ENCODE measurements around the gene LIMK2.
"Not testable (repeated sequence)": the region's sequence is repeated elsewhere in the genome, so short reads cannot be mapped to it uniquely, and the experiment has no call there.

LIMK2 gene

DNA sequence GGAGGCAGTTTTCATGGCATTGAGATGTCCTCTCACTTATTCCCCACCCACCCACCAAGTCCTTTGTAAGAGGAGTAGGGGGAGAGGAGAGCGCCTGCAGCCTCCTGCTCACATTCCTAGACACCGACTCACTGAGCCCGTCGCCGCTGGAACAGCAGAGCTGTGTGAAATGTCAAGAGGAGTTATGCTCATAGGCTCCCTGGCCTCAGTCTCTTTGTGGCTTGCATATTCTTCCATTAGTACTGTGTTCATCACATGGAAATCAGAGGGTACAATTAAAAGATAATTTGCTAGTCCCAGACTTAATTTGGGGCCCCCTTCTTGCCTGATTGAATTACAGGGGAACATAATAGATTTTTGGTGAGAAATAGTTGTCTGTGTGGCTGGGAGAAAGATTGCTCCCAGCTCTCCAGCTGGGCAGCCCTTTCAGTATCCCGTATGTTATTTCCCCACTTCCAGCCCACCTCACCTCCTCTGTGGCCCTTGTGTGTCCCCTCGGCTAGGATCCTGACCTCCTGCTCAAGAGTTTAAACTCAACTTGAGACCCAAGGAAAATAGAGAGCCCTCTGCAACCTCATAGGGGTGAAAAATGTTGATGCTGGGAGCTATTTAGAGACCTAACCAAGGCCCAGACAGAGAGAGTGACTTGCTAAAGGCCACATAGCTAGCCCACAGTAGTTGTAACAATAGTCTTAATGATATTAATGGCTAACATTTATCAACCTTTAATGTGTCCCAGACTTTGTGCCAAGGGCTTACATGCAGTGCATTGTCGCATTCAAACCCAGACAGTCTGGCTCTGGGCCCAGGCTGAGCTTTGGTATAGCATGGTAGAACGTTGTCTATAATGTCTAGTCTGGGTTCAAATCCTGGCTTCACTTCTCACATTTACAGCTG, 32.2 kb downstream of the LIMK2 start:
- DNase-seq (ENCODE audit: low read depth, low spot score): no peak

DNA sequence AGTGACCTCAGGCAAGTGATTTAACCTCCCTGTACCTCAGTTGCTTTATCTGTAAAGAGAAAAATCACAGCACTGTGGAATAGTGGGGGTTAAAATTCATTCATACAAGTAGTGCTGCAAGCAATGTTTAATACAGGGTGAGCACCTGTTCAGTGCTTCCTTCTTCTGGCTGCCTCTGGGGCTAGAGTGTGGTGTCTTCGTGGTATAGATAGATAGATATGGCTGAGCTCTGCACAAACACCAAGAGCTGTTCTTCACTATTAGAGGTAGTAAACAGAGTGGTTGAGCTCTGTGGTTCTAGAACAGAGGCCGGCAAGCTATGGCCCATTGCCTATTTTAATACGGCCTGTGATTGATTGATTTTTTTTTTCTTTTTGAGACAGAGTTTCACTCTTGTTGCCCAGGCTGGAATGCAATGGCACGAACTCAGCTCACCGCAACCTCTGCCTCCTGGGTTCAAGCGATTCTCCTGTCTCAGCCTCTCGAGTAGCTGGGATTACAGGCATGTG, 32.9 kb downstream of the LIMK2 start:
- no peak for DNase-seq (ENCODE audit: low read depth, low spot score)

GRCh38 chr22:31245998-31246397, 33.9 kb downstream of the LIMK2 start:
- DNase-seq (ENCODE audit: low read depth, low spot score): not testable (repeated sequence)

DNA sequence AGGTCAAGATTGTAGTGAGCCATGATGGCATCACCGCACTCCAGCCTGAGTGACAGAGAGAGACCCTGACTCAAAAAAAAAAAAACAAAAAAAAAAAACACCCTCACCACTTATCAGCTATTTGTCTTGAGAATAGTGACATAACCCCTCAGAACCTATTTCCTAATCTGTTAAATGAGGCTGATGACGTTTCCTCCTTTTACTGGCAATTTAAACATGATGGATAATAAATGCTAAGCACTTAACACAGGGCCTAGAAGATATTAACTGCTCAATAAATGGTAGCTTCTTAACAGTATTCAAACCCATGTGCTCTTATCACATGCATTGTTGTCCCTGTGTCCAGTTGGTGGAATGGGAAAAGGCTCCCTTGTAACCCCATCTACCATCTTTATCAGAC, 34.6 kb downstream of the LIMK2 start:
- DNase-seq (ENCODE audit: low read depth, low spot score): no peak

DNA sequence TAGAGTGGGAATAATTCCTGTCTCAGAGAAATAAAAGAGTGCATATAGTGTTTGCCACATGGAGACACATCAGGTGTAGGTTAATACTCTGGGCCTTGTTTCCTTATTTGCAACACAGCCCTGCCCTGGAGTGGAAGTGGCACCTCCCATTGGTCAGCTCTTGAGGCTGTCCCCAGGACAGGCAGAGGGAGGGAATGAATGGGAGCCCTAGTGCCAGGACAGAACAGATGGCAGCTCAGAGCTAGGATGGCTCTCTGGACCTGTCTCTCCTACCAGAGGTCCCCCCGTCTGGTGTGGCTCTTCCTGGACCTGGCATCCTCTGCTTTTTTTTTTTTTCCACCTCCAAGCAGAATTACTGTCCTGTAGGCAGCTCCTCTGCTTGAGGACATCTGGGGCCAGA, 35.6 kb downstream of the LIMK2 start:
- no peak for DNase-seq (ENCODE audit: low read depth, low spot score)

GRCh38 chr22:31248138-31248745, 36.1 kb downstream of the LIMK2 start:
- DNase-seq (ENCODE audit: low read depth, low spot score): peak; percentile 78

DNA sequence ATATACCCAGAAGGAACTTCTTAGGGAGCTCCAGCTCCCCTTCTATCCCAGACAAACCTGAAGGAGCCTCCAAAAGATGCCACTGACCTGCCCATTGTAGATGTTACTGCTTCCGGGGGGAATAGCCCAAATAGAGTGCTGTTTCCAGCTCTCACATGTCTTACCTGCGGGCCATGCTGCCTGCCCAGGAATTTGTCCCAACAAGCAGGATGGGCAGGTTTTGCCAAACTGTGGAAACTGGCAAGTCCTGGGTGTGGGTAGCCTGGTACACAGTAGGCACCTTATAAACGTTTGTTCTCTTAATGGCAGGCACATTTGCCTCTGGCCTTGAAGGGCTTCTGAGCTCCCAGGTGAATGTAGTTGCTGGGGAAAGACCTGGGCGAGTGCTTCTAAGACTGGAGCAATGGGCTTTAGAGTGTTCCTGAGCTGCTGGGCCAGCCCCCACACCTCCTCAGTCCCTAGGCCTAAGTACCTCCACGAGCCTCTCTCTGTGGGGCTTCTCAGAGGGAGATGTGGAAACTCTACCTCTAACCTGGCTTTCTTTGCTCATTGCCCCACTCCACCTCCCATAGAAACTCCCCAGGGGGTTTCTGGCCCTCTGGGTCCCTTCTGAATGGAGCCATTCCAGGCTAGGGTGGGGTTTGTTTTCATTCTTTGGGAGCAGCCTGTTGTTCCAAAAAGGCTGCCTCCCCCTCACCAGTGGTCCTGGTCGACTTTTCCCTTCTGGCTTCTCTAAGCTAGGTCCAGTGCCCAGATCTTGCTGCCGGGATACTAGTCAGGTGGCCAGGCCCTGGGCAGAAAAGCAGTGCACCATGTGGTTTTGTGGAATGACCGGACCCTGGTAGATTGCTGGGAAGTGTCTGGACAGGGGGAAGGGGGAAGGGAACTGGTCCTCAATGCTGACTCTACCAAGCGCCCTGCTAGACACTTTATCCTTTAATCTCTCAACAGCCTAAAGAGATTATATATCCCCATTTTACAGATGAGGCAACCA, 37.2 kb downstream of the LIMK2 start:
- DNase-seq (ENCODE audit: low read depth, low spot score): no peak

DNA sequence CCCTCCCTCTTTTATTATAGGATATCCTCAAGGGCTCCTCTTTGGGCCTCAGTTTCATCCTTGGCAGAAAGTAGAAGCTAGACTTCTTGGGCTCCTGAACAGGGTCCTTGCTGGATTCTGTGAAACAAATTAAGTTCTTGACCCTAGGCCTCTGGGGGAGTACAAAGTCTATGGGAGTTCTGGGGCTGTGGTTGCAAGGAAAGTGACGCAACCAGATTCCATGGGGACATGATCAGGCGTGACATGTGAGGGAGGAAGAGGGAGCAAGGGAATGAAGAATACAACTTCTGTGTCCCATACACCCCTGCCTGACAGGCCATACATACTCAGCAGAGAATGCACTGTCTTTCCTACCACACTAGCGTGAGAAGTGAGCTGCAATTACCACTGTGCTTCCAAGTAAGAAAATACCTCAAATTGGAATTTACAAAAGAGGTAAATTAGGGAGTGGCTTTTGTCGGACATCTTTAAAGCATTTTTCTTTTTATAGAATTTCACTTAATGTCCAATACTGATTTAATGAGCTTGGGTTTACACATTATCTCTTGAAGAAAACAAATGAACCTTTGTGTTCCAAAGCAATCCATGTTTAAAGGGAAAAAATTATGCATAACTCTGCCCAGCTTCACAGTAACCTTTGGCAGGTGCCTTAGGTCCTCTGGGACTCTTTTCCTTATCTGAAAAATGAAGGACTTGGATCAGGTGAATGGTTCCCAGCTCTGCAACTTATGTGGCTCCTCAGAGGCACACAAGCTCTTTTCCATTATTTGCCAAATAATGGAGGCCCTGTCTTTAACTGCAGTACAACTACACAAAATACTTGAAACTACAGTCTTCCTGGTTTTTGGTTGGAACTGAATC, 38.9 kb downstream of the LIMK2 start:
- DNase-seq (ENCODE audit: low read depth, low spot score): no peak

- DNase-seq (ENCODE audit: low read depth, low spot score): no peak
These were observed 41.9 kb downstream of the LIMK2 start for GRCh38 chr22:31253949-31254348.

- DNase-seq (ENCODE audit: low read depth, low spot score): no peak
These were observed 47.8 kb downstream of the LIMK2 start for GRCh38 chr22:31259798-31260473.

- no peak for DNase-seq (ENCODE audit: low read depth, low spot score)
These were observed 48.4 kb downstream of the LIMK2 start for GRCh38 chr22:31260474-31260856.

DNA sequence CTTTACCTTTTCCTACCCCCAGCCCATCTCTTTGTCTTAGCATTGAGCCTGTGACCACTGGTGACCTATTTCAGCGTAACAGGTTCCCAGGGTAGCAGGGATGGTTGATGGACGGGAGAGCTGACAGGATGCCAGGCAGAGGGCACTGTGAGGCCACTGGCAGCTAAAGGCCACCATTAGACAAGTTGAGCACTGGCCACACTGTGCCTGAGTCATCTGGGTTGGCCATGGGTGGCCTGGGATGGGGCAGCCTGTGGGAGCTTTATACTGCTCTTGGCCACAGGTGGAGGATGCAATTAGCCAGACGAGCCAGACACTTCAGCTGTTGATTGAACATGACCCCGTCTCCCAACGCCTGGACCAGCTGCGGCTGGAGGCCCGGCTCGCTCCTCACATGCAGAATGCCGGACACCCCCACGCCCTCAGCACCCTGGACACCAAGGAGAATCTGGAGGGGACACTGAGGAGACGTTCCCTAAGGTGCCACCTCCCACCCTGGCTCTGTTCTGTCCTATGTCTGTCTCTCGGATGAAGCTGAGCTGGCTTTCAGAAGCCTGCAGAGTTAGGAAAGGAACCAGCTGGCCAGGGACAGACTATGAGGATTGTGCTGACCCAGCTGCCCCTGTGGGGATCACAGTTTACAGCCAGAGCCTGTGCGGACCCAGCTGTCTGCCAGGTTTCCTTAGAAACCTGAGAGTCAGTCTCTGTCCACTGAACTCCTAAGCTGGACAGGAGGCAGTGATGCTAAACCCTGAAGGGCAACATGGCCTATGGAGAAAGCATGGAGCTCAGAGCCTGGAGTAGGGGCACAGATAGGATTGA, 50.4 kb downstream of the LIMK2 start:
- no peak for DNase-seq (ENCODE audit: low read depth, low spot score)

DNA sequence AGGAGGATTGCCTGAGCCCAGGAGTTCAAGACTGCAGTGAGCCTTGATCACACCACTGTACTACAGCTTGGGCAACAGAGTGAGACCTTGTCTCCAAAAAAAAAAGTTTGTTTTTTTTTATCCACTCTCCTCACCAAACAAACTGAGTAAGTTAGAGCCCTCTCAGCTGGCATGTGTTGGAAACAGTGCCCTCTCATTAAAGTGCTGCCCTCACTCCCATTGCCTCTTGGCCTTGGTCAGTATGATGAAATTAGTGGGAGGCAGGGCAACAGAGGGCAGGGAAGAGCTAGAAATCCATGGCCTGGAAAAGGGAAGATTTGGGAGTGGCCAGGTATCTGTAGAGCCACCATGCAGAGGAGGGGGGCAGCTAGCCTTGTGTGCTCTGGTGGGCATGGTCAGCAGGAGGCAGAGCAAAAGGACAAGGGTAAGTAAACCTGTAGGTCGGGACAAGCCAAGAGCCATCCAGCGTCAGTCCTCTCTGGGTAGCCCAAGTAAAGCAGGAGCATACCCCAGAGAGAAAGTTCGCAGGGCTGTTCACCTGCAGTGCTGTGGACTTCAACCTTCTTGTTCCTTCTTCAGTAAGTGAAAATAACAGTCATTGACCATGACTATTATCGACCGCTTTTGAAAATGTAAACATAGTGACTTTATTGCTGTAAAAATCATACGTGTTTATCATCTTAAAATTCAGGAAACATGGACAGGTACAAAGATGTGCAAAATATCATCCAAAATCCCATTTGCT, 52.0 kb downstream of the LIMK2 start:
- DNase-seq (ENCODE audit: low read depth, low spot score): no peak

DNA sequence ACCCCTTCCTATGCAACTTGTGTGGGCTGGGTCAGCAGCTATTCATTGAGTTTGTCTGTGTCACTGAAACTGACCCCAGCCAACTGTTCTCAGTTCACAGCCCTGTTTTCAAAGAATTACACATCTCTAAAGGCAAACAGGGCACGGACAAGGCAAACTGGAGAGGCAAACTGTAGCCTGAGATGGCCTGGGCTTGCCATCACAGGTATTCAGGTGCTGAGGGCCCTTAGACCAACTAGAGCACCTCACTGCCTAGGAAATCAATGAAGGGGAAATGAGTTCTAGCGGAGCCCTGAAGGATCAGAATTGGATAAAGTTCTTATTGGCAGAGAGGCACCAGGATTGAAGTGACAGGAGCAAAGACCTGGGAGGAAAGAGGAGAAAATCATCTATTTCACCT, 56.2 kb downstream of the LIMK2 start:
- no peak for DNase-seq (ENCODE audit: low read depth, low spot score)

GRCh38 chr22:31269892-31270579, 57.9 kb downstream of the LIMK2 start:
- peak; percentile 80 for DNase-seq (ENCODE audit: low read depth, low spot score)

GRCh38 chr22:31271026-31271425, 58.9 kb downstream of the LIMK2 start:
- DNase-seq (ENCODE audit: low read depth, low spot score): no peak

- no peak for DNase-seq (ENCODE audit: low read depth, low spot score)
These were observed 59.4 kb downstream of the LIMK2 start for GRCh38 chr22:31271485-31271884.

Data from iPS DF 19.7 (cell line).